ENCODE measurements around the gene POLD2. TPM values are rescaled to one million over a fixed set of nuclear protein-coding genes. Genes with fewer than 3 reads are reported as not detected.

POLD2 gene
- polyA plus RNA-seq, 1 donor from 2014 or later = 79.5 TPM

Small RNAs within 50 kb of the gene (small RNA-seq; reads per million reads assigned to genes)
- 0 reads per million in 3 experiments for gene RNA5SP230

Other genes starting within 250 kb of the POLD2 start
- 43.0 and 49.6 TPM in 2 replicates for gene URGCP, start 217.0 kb downstream of the POLD2 start, polyA plus RNA-seq
- 11.2 and 17.2 TPM in 2 replicates for gene UBE2D4, start 197.1 kb downstream of the POLD2 start, polyA plus RNA-seq
- not detected in 2 replicates for gene SPDYE1, start 125.7 kb downstream of the POLD2 start, polyA plus RNA-seq
- gene DBNL, start 78.8 kb downstream of the POLD2 start, polyA plus RNA-seq = 124 and 136 TPM in 2 replicates
- not detected in 2 replicates for gene PGAM2, start 58.0 kb downstream of the POLD2 start, polyA plus RNA-seq
- 24.6 and 27.7 TPM in 2 replicates for gene POLM, start 41.0 kb downstream of the POLD2 start, polyA plus RNA-seq
- 0.30 TPM in 1 of 2 replicates, not detected in the other for gene AEBP1, start 19.2 kb downstream of the POLD2 start, polyA plus RNA-seq
- gene MYL7, start 17.8 kb upstream of the POLD2 start, polyA plus RNA-seq = 0.76 TPM in 1 of 2 replicates, not detected in the other
- 7.4 and 9.0 TPM in 2 replicates for gene GCK, start 65.9 kb upstream of the POLD2 start, polyA plus RNA-seq
- gene YKT6, start 77.4 kb upstream of the POLD2 start, polyA plus RNA-seq = 93.4 and 114 TPM in 2 replicates
- gene CAMK2B, start 202.0 kb upstream of the POLD2 start, polyA plus RNA-seq = 67.3 and 96.3 TPM in 2 replicates